B cell (primary cell): Measurements from ENCODE around the gene ANKRD33. TPM values are rescaled to one million over a fixed set of nuclear protein-coding genes. Genes with fewer than 3 reads are reported as not detected.

Experiments
- ATAC-seq: fragments of 200-7000 bp; cut with Tn5 transposase; one replicate; pipeline ENCODE4 v1.10.0; 2021; ENCODE audit warnings: low read depth, mild to moderate bottlenecking, moderate number of reproducible peaks, moderate library complexity
- CTCF ChIA-PET: fragments of 350-600 bp; sonication (Branson Sonifier 250); formaldehyde crosslinking; loops from one replicate; lab custom pipeline; 2021; ENCODE audit warnings: antibody characterized with exemption, inconsistent platforms; lab: Charles Lee
- POLR2A ChIA-PET: fragments of 350-600 bp; sonication (Branson Sonifier 250); formaldehyde crosslinking; loops from one replicate; lab custom pipeline; 2021; ENCODE audit warnings: antibody characterized with exemption; lab: Charles Lee
- DNase-seq: peaks from one replicate; pipeline ENCODE4 v3.0.0; 2013
- H2AFZ ChIP-seq: 2 replicates; pipeline ENCODE4 v1.6.1; 2012; ENCODE audit warnings: mild to moderate bottlenecking, low read depth, low read length; ENCODE audit not compliant: insufficient read depth, poor library complexity, severe bottlenecking
- H3K27ac ChIP-seq, 2 donors: 1 replicate in 1 of 2; 2 replicates in 1 of 2; pipeline ENCODE4 v1.5.1; 2012 to 2013; ENCODE audit warnings: low read length in 2 of 2, mild to moderate bottlenecking in 2 of 2, moderate library complexity in 1 of 2
- H3K27me3 ChIP-seq, 4 experiments: fragments of 200-600 bp in 1 of 4; sonication (generic) in 1 of 4; replicated peaks in 1 of 4; 1 replicate in 2 of 4; 2 replicates in 2 of 4; pipeline versions ENCODE4 v1.6.1 to v1.7.0; 2013 to 2016; ENCODE audit warnings: low read length in 3 of 4, mild to moderate bottlenecking in 2 of 4, mixed read lengths in 1 of 4, moderate library complexity in 1 of 4; ENCODE audit not compliant: insufficient read depth in 4 of 4, control insufficient read depth in 3 of 4; ENCODE audit errors: control extremely low read depth in 1 of 4
- H3K36me3 ChIP-seq, 2 experiments: replicated peaks in 1 of 2; 1 replicate in 1 of 2; 2 replicates in 1 of 2; pipeline versions ENCODE4 v1.6.1 to v1.7.1; 2013; ENCODE audit warnings: low read length in 1 of 2; ENCODE audit not compliant: insufficient read depth in 2 of 2, control insufficient read depth in 1 of 2; ENCODE audit errors: control extremely low read depth in 1 of 2, extremely low read depth in 1 of 2
- H3K4me1 ChIP-seq, 2 donors: fragments of 200-600 bp in 1 of 2; sonication (generic) in 1 of 2; 1 replicate in 1 of 2; 2 replicates in 1 of 2; pipeline versions ENCODE4 v1.5.1 to v1.6.1; 2013 to 2017; ENCODE audit warnings: low read length in 2 of 2; ENCODE audit not compliant: control insufficient read depth in 2 of 2, insufficient read depth in 2 of 2
- H3K4me2 ChIP-seq: replicated peaks from 2 replicates; pipeline ENCODE3; 2012; ENCODE audit warnings: mild to moderate bottlenecking, low read depth, low read length; ENCODE audit not compliant: poor library complexity, severe bottlenecking
- H3K4me3 ChIP-seq, 5 experiments: fragments of 200-600 bp in 1 of 5; sonication (generic) in 1 of 5; 1 replicate in 3 of 5; 2 replicates in 2 of 5; pipeline versions ENCODE4 v1.5.1 to v1.7.0; 2011 to 2016; ENCODE audit warnings: low read length in 4 of 5, mild to moderate bottlenecking in 4 of 5, low read depth in 2 of 5, control low read depth in 1 of 5, moderate library complexity in 1 of 5; ENCODE audit not compliant: insufficient read depth in 1 of 5; ENCODE audit errors: control extremely low read depth in 1 of 5, extremely low read depth in 1 of 5
- H3K79me2 ChIP-seq: fragments of 200-600 bp; sonication (generic); one replicate; pipeline ENCODE4 v1.6.0; 2016; ENCODE audit warnings: low read length; ENCODE audit not compliant: control insufficient read depth, insufficient read depth
- H3K9ac ChIP-seq: fragments of 200-600 bp; sonication (generic); 2 replicates; pipeline ENCODE4 v1.6.1; 2017; ENCODE audit warnings: mild to moderate bottlenecking, low read length, moderate library complexity
- H3K9me3 ChIP-seq, 3 donors: one replicate each; pipeline versions ENCODE4 v1.6.1 to v1.7.1; 2013; ENCODE audit warnings: low read length in 2 of 3; ENCODE audit not compliant: control insufficient read depth in 2 of 3, insufficient read depth in 1 of 3; ENCODE audit errors: control extremely low read depth in 1 of 3
- H4K20me1 ChIP-seq: 2 replicates; pipeline ENCODE4 v1.6.0; 2012; ENCODE audit warnings: mild to moderate bottlenecking, low read length; ENCODE audit not compliant: insufficient read depth, control insufficient read depth, poor library complexity, severe bottlenecking
- H3K27ac Mint-ChIP-seq: one replicate; pipeline ENCODE4 v1.8.0; 2021; ENCODE audit warnings: mixed read lengths
- H3K27me3 Mint-ChIP-seq: one replicate; pipeline ENCODE4 v1.8.0; 2021; ENCODE audit warnings: mixed read lengths
- H3K4me1 Mint-ChIP-seq: one replicate; pipeline ENCODE4 v1.8.0; 2021; ENCODE audit warnings: mixed read lengths
- H3K4me3 Mint-ChIP-seq: one replicate; pipeline ENCODE4 v1.8.0; 2021; ENCODE audit warnings: mixed read lengths
- H3K9me3 Mint-ChIP-seq: one replicate; pipeline ENCODE4 v1.8.0; 2022; ENCODE audit warnings: mixed read lengths; ENCODE audit not compliant: insufficient read depth
- CTCF ChIP-seq: fragments of 200-600 bp; IDR thresholded peaks from one replicate; pipeline ENCODE4 v1.8.0; 2022; ENCODE audit warnings: antibody characterized with exemption, mild to moderate bottlenecking
- EZH2 ChIP-seq: IDR thresholded peaks from 2 replicates; pipeline ENCODE4 v1.6.1; 2012; ENCODE audit warnings: borderline replicate concordance, low read depth, mild to moderate bottlenecking, moderate library complexity, low read length; ENCODE audit not compliant: insufficient read depth, poor library complexity, severe bottlenecking
- WGBS: methylation state at CpG from one replicate; pipeline ENCODE4 v1.1.5; 2013; ENCODE audit warnings: missing lambda C conversion rate; ENCODE audit not compliant: insufficient coverage; 5-methylcytosine and 5-hydroxymethylcytosine counted together
- intact Hi-C: fragments of 100-400 bp; cut with micrococcal nuclease; formaldehyde crosslinking; loops from one replicate; pipeline ENCODE4 v1.10.0; 2022
- polyA plus RNA-seq: library from polyadenylated mRNA; depleted of rRNA; stranded (reverse); fragments of >200 nt; gene quantifications from 2 replicates; pipeline ENCODE4 v1.2.3, GENCODE V29; 2012
- total RNA-seq, 2 donors: library from RNA; stranded (reverse); fragments of 120-200 nt in 1 of 2; gene quantifications; 1 replicate in 1 of 2; 2 replicates in 1 of 2; pipeline versions ENCODE4 v1.2.3 to v1.2.4, GENCODE V29; 2013 to 2022

Gene ANKRD33
- total and polyA plus RNA-seq, 2 donors (not counting 1 experiment from before 2014, with no cell fraction given) = not detected

- H3K27me3 ChIP-seq = peaks cover 0 to 37% (median 11%) of the 10 kb centered on the region in 4 experiments
- H4K20me1 ChIP-seq = no peaks in the 10 kb centered on the region
- CTCF ChIA-PET = no interaction called here
- WGBS = 87% methylated on average over 5 of the region's 8 CpGs
- no peak overlapping the region for H3K4me2 ChIP-seq
- H3K79me2 ChIP-seq = no peaks in the 10 kb centered on the region
- intact Hi-C loops = no loop called here
- H3K4me3 ChIP-seq = no peak overlapping the region
- H3K9ac ChIP-seq = no peak overlapping the region
- H3K27ac Mint-ChIP-seq = no peak overlapping the region
- no peak overlapping the region for H2AFZ ChIP-seq
- H3K9me3 Mint-ChIP-seq = no peaks in the 10 kb centered on the region
- peaks cover 8% of the 10 kb centered on the region for H3K4me1 Mint-ChIP-seq
- peaks cover 29% of the 10 kb centered on the region for H3K27me3 Mint-ChIP-seq
- H3K36me3 ChIP-seq = no peaks in the 10 kb centered on the region
- POLR2A ChIA-PET = no interaction called here
- H3K4me1 ChIP-seq = peaks cover 10 to 21% of the 10 kb centered on the region in 2 donors
- no peak overlapping the region for H3K27ac ChIP-seq
- DNase-seq (no peak), ATAC-seq (no peak)
- TF ChIP-seq EZH2 = no peak
- no peak for TF ChIP-seq CTCF
- H3K4me3 Mint-ChIP-seq = no peak overlapping the region
- no peaks in the 10 kb centered on the region for H3K9me3 ChIP-seq
Observed at GRCh38 chr12:51874000-51874399, 13.9 kb upstream of the ANKRD33 start.

DNA sequence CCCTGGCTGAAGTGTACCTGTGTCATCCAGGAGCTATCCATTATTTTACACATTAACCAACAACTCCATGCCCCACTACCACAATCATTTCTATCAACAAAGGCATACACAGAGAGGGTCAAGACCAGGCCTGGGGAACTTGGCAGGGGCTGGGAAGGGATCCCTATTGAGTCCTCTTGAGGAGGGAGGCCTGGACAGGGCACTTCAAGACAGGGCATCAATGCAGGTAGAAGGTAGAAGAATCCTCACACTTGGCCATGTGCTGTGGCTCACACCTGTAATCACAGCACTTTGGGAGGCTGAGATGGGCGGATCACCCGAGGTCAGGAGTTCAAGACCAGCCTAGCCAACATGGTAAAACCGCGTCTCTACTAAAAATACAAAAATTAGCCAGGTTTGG is 13.4 kb upstream of the ANKRD33 start:
- CTCF ChIA-PET = interaction anchor here (0.6 to 1.6 kb wide), 7 partner anchors 10 to 1835 kb away, joined by 3 to 10 read pairs (median 3); no protein-coding TSS in a partner anchor
- H3K27ac Mint-ChIP-seq = no peak overlapping the region

More for the DNA sequence above, 13.4 kb upstream of the ANKRD33 start:
- Histone ChIP-seq H3K79me2 (no peaks in the 10 kb centered on the region), H3K9ac (no peak overlapping the region), H3K27me3 (peaks cover 0 to 32% (median 9%) of the 10 kb centered on the region in 4 experiments), H3K9me3 (no peaks in the 10 kb centered on the region), H3K4me3 (no peak overlapping the region), H3K4me2 (no peak overlapping the region), H3K36me3 (no peaks in the 10 kb centered on the region), H3K4me1 (peaks cover 9 to 16% of the 10 kb centered on the region in 2 donors), H3K27ac (no peak overlapping the region), H2AFZ (no peak overlapping the region), H4K20me1 (no peaks in the 10 kb centered on the region)
- 94% methylated on average over 4 of the region's 4 CpGs for WGBS
- POLR2A ChIA-PET = interaction anchor here (0.9 kb wide), 1 partner anchor 54 kb away, joined by 3 read pairs; no protein-coding TSS in a partner anchor
- DNase-seq = no peak
- no peak for ATAC-seq
- peaks cover 32% of the 10 kb centered on the region for H3K27me3 Mint-ChIP-seq
- H3K4me3 Mint-ChIP-seq = no peak overlapping the region
- intact Hi-C loops = no loop called here
- peaks cover 8% of the 10 kb centered on the region for H3K4me1 Mint-ChIP-seq
- no peak for TF ChIP-seq EZH2
- TF ChIP-seq CTCF = no peak
- no peaks in the 10 kb centered on the region for H3K9me3 Mint-ChIP-seq
